DOHH2 (cell line): ENCODE measurements around the gene LRP8.
A peak's percentile ranks its signal among the peaks of the same experiment; 100 is the strongest.

Source experiments
- H3F3A ChIP-seq: fragments of 200-600 bp; sonication (generic), shearing (Covaris generic); 2 replicates; pipeline ENCODE4 v1.6.0; 2016; ENCODE audit warnings: antibody characterized with exemption, mild to moderate bottlenecking; ENCODE audit not compliant: control insufficient read depth, insufficient read depth
- H3K27ac ChIP-seq: fragments of 200-600 bp; sonication (generic); 2 replicates; pipeline ENCODE4 v1.5.1; 2014; ENCODE audit warnings: low read depth, mild to moderate bottlenecking, low read length, moderate library complexity
- H3K27me3 ChIP-seq: fragments of 200-600 bp; sonication (generic); 2 replicates; pipeline ENCODE4 v1.6.1; 2014; ENCODE audit warnings: mild to moderate bottlenecking, low read length, mixed read lengths; ENCODE audit not compliant: control insufficient read depth
- H3K36me3 ChIP-seq: fragments of 200-600 bp; sonication (generic); 2 replicates; pipeline ENCODE4 v1.6.1; 2014; ENCODE audit warnings: mild to moderate bottlenecking, low read length, moderate library complexity, mixed read lengths; ENCODE audit not compliant: control insufficient read depth
- H3K4me1 ChIP-seq: fragments of 200-600 bp; sonication (generic); 2 replicates; pipeline ENCODE4 v1.6.1; 2014; ENCODE audit warnings: mild to moderate bottlenecking, low read length, mixed read lengths; ENCODE audit not compliant: control insufficient read depth
- H3K4me2 ChIP-seq: fragments of 200-600 bp; sonication (generic); 2 replicates; pipeline ENCODE4 v1.6.0; 2014; ENCODE audit warnings: mild to moderate bottlenecking, low read length, moderate library complexity
- H3K4me3 ChIP-seq: fragments of 200-600 bp; sonication (generic); 2 replicates; pipeline ENCODE4 v1.5.1; 2014; ENCODE audit warnings: mild to moderate bottlenecking, low read length, mixed read lengths
- H3K79me2 ChIP-seq: fragments of 200-600 bp; sonication (generic); 2 replicates; pipeline ENCODE4 v1.6.1; 2014; ENCODE audit warnings: mild to moderate bottlenecking, low read length, mixed read lengths; ENCODE audit not compliant: control insufficient read depth
- H3K9me2 ChIP-seq: fragments of 200-600 bp; sonication (generic); replicated peaks from 2 replicates; pipeline ENCODE4 v1.6.1; 2014; ENCODE audit warnings: mild to moderate bottlenecking, low read length, mixed read lengths; ENCODE audit not compliant: control insufficient read depth
- H3K9me3 ChIP-seq: fragments of 200-600 bp; sonication (generic); 2 replicates; pipeline ENCODE4 v1.6.1; 2014; ENCODE audit warnings: antibody characterized with exemption, low read length, mixed read lengths; ENCODE audit not compliant: control insufficient read depth, insufficient read depth
- H4K20me1 ChIP-seq: fragments of 200-600 bp; sonication (generic); 2 replicates; pipeline ENCODE4 v1.6.0; 2014; ENCODE audit warnings: low read depth, mild to moderate bottlenecking, antibody characterized with exemption, low read length, moderate library complexity; ENCODE audit not compliant: control insufficient read depth, insufficient read depth
- CTCF ChIP-seq: fragments of 200-600 bp; sonication (generic); IDR thresholded peaks from one replicate; pipeline ENCODE4 v1.5.1; 2014; ENCODE audit warnings: antibody characterized with exemption, mild to moderate bottlenecking, low read depth, low read length; ENCODE audit not compliant: poor library complexity, severe bottlenecking
- EZH2phosphoT487 ChIP-seq: fragments of 200-600 bp; sonication (generic); IDR thresholded peaks from 2 replicates; pipeline ENCODE4 v1.6.1; 2017; ENCODE audit warnings: borderline replicate concordance, mild to moderate bottlenecking, antibody characterized with exemption, low read length, moderate library complexity, mixed read lengths

Gene LRP8

GRCh38 chr1:53249706-53250105 lies 78.2 kb downstream of the LRP8 start:
- H3K36me3 ChIP-seq: peaks cover 77% of the 10 kb centered on the region
- no peaks in the 10 kb centered on the region for H3K9me2 ChIP-seq
- TF ChIP-seq EZH2phosphoT487 (no peak), CTCF (no peak)
- H3F3A ChIP-seq: no peaks in the 10 kb centered on the region
- H3K4me3 ChIP-seq: no peak overlapping the region
- H3K4me1 ChIP-seq: peaks cover 29% of the 10 kb centered on the region
- H3K79me2 ChIP-seq: no peaks in the 10 kb centered on the region
- no peaks in the 10 kb centered on the region for H3K27me3 ChIP-seq
- no peak overlapping the region for H3K4me2 ChIP-seq
- H4K20me1 ChIP-seq: no peaks in the 10 kb centered on the region
- no peaks in the 10 kb centered on the region for H3K9me3 ChIP-seq
- H3K27ac ChIP-seq: no peak overlapping the region

GRCh38 chr1:53246261-53247134 lies 81.4 kb downstream of the LRP8 start:
- Histone ChIP-seq H3K27ac (peak overlapping the region; percentile 46), H3F3A (peaks cover 4% of the 10 kb centered on the region), H4K20me1 (no peaks in the 10 kb centered on the region), H3K4me1 (peaks cover 29% of the 10 kb centered on the region), H3K36me3 (peaks cover 68% of the 10 kb centered on the region), H3K79me2 (no peaks in the 10 kb centered on the region), H3K4me2 (peak overlapping the region; percentile 63), H3K9me2 (no peaks in the 10 kb centered on the region), H3K27me3 (no peaks in the 10 kb centered on the region), H3K9me3 (no peaks in the 10 kb centered on the region), H3K4me3 (peak overlapping the region; percentile 27)
- no peak for TF ChIP-seq EZH2phosphoT487
- TF ChIP-seq CTCF: no peak

GRCh38 chr1:53244141-53244540 lies 83.7 kb downstream of the LRP8 start:
- TF ChIP-seq CTCF: no peak
- no peak for TF ChIP-seq EZH2phosphoT487
- Histone ChIP-seq H3K9me2 (no peaks in the 10 kb centered on the region), H3K4me1 (peaks cover 31% of the 10 kb centered on the region), H3K9me3 (no peaks in the 10 kb centered on the region), H4K20me1 (no peaks in the 10 kb centered on the region), H3K27me3 (no peaks in the 10 kb centered on the region), H3K4me3 (no peak overlapping the region), H3K27ac (no peak overlapping the region), H3F3A (peaks cover 14% of the 10 kb centered on the region), H3K4me2 (no peak overlapping the region), H3K79me2 (no peaks in the 10 kb centered on the region), H3K36me3 (peaks cover 46% of the 10 kb centered on the region)
